Activated naive CD8-positive, alpha-beta T cell treated with anti-CD3 and anti-CD28 coated beads, Interleukin-2, amount 50 U/mL, for 24 hours (primary cell): ENCODE data around the gene SMC5.
A peak's percentile ranks its signal among the peaks of the same experiment; 100 is the strongest.
"Not testable (repeated sequence)": the region's sequence is repeated elsewhere in the genome, so short reads cannot be mapped to it uniquely, and the experiment has no call there.

Experiments used
- ATAC-seq: fragments of 150-1000 bp; cut with Tn5 transposase; one replicate; pipeline ENCODE4 v1.10.0; 2021
- DNase-seq: peaks from one replicate; pipeline ENCODE4 v3.0.0; 2021
- H3K27ac Mint-ChIP-seq: one replicate; pipeline ENCODE4 v1.8.0; 2021; ENCODE audit warnings: mild to moderate bottlenecking, mixed read lengths
- H3K27me3 Mint-ChIP-seq: one replicate; pipeline ENCODE4 v1.8.0; 2021; ENCODE audit warnings: mixed read lengths
- H3K36me3 Mint-ChIP-seq: one replicate; pipeline ENCODE4 v1.8.0; 2021; ENCODE audit warnings: low read depth, mixed read lengths
- H3K4me1 Mint-ChIP-seq: one replicate; pipeline ENCODE4 v1.8.0; 2021; ENCODE audit warnings: mixed read lengths
- H3K4me3 Mint-ChIP-seq: one replicate; pipeline ENCODE4 v1.8.0; 2021; ENCODE audit warnings: mild to moderate bottlenecking, moderate library complexity, mixed read lengths
- H3K9me3 Mint-ChIP-seq: one replicate; pipeline ENCODE4 v1.8.0; 2021; ENCODE audit warnings: mixed read lengths

Gene SMC5

DNA sequence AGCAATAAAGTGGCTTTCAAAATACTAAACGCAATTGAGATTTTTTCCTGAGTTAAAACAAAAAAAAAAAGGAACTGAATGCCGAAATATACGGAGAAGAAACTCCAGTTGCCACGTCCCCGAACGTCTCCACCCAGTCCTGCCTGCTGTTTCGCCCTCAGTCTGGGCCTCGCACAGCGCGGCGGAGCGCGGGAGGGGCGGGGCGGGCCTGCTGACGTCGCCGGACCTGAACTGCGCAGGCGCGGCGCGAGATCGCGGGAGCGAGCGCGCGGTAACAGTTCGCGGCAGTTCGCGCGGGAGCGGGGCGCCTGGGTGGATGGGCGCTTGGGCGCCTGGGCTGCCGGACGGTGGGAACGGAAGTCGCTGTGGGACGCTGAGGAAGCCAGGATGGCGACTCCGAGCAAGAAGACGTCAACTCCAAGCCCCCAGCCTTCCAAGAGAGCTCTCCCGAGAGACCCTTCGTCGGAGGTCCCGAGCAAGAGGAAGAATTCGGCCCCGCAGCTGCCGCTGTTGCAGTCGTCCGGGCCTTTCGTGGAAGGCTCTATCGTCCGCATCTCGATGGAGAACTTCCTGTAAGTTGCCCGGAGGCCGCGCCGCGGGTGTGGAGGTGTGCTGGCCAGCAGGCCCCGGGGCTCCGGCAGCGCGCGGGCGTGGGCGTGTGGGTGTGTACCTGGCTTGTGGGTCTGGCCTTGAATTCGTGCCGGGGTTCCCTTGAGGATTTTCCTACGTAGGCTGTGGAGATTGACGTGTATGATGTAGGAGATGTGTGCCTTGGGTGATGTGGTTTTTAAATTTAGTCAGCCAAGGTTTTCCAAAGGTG is at the start of gene SMC5:
TSS of gene SMC5 (plus strand) at position 287 of the 820 bp plus-strand sequence. CDS start at position 388, 101 bp downstream.
- peaks cover 66% of the 10 kb centered on the region for H3K4me1 Mint-ChIP-seq
- no peaks in the 10 kb centered on the region for H3K27me3 Mint-ChIP-seq
- peak within 1 kb of the TSS; percentile 94 for H3K4me3 Mint-ChIP-seq
- ATAC-seq (peak; percentile 88), DNase-seq (peak; percentile 90)
- peak within 1 kb of the TSS; percentile 93 for H3K27ac Mint-ChIP-seq
- no peaks in the 10 kb centered on the region for H3K9me3 Mint-ChIP-seq
- peaks cover 39% of the 10 kb centered on the region for H3K36me3 Mint-ChIP-seq

DNA sequence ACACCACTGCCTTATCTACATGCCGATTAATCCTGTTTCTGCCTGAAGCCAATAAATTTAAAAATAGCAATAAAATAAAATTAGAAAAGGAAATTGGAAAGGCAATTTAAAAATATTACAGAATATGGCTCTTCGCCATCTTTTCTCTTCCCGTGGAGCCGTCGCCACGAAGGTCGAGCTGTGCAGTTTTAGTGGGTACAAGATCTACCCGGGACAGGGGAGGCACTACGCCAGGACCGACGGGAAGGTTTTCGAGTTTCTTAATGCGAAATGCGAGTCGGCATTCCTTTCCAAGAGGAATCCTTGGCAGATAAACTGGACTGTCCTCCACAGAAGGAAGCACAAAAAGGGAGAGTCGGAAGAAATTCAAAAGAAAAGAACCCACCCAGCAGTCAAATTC is 41.7 kb upstream of the SMC5 start:
- Mint-ChIP-seq H3K9me3 (peaks cover 15% of the 10 kb centered on the region), H3K4me3 (no peak overlapping the region), H3K4me1 (no peaks in the 10 kb centered on the region), H3K27ac (no peak overlapping the region), H3K36me3 (peaks cover 25% of the 10 kb centered on the region), H3K27me3 (no peaks in the 10 kb centered on the region)
- DNase-seq (no peak), ATAC-seq (no peak)

DNA sequence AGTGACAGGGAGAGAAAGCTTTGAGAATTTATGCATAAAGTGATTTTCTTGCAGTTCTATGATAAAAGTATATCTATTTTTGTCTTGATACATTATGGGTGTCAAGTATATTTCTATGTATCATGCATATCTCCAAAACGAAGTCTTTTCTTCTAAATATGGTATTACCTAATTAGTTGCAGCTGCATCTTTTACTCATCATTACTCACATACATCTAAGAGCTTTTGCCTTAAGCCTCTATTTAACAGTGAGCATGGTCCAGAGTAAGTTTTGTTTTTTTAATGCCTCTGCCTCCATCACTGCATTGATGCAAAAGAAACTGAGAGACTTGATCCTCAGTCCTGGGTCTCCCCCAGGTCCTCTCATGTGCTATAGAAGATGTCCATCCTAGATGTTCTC is 40.0 kb upstream of the SMC5 start:
- DNase-seq = no peak
- Mint-ChIP-seq H3K36me3 (peaks cover 17% of the 10 kb centered on the region), H3K27ac (no peak overlapping the region), H3K4me3 (no peak overlapping the region), H3K9me3 (peaks cover 10% of the 10 kb centered on the region), H3K4me1 (no peaks in the 10 kb centered on the region), H3K27me3 (no peaks in the 10 kb centered on the region)
- no peak for ATAC-seq

DNA sequence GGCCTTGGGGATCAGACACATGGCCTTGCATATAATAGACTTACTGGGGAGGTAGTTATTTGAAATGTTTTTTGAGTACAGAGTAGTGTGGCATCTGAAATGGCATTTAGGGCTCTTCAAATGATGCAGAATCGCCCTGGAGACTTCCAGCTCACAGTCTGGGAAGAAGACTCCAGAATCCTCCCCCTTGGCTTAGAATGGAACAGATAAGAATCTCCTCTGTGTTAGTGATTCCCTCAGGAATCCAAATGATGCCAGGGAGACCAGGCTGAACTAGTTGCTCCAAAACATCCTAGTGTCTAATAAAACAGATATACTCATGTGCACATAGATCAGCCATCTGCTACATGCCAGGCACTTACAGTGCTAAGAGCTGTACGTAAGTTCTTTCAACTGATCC is 38.6 kb upstream of the SMC5 start:
- no peaks in the 10 kb centered on the region for H3K4me1 Mint-ChIP-seq
- ATAC-seq (no peak), DNase-seq (no peak)
- no peak overlapping the region for H3K27ac Mint-ChIP-seq
- no peaks in the 10 kb centered on the region for H3K27me3 Mint-ChIP-seq
- H3K9me3 Mint-ChIP-seq = peaks cover 3% of the 10 kb centered on the region
- no peak overlapping the region for H3K4me3 Mint-ChIP-seq
- H3K36me3 Mint-ChIP-seq = peaks cover 5% of the 10 kb centered on the region

DNA sequence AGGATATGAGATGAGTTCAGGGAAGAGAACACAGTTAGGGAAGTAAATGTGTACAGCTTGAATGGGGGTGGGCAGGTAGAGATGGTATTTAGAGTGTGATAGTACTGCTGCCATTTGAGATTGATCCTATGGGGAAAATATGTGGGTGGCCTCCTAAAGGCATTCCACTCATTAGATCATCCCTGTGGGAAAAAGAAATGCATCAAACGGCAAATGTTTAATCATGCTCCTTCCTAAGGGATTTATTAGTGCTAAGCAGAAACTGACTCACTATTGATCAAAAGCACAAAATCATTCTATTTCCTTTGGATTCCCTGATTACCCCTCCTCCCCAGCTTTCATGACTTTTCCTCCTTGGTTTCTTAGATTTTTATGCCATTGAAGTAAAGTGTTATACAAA is 36.4 kb upstream of the SMC5 start:
- DNase-seq (no peak), ATAC-seq (no peak)
- no peak overlapping the region for H3K27ac Mint-ChIP-seq
- H3K4me3 Mint-ChIP-seq = no peak overlapping the region
- H3K4me1 Mint-ChIP-seq = no peaks in the 10 kb centered on the region
- H3K27me3 Mint-ChIP-seq = no peaks in the 10 kb centered on the region
- H3K9me3 Mint-ChIP-seq = no peaks in the 10 kb centered on the region
- peaks cover 2% of the 10 kb centered on the region for H3K36me3 Mint-ChIP-seq

DNA sequence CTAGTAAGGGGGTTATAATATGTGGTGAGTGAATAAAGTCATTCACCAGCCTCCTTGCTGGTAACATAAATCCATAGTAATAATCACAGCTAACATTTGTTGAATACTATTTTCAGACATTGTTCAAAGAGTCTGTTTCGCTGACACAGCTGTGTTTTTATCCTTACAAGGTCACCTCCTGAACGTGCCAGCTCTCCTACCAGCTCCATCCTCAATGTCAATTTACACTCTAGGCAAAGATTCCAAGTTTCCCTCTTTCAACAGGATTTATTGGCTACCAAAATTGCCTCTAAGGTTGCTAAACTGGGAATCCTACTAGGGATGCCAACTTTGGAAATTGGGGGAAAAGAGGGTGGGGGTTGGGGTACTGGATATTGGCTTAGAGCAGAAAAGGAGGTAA is 30.7 kb upstream of the SMC5 start:
- H3K27me3 Mint-ChIP-seq = no peaks in the 10 kb centered on the region
- DNase-seq = no peak
- ATAC-seq = no peak
- no peaks in the 10 kb centered on the region for H3K36me3 Mint-ChIP-seq
- no peaks in the 10 kb centered on the region for H3K9me3 Mint-ChIP-seq
- no peaks in the 10 kb centered on the region for H3K4me1 Mint-ChIP-seq
- H3K27ac Mint-ChIP-seq = no peak overlapping the region
- H3K4me3 Mint-ChIP-seq = no peak overlapping the region

DNA sequence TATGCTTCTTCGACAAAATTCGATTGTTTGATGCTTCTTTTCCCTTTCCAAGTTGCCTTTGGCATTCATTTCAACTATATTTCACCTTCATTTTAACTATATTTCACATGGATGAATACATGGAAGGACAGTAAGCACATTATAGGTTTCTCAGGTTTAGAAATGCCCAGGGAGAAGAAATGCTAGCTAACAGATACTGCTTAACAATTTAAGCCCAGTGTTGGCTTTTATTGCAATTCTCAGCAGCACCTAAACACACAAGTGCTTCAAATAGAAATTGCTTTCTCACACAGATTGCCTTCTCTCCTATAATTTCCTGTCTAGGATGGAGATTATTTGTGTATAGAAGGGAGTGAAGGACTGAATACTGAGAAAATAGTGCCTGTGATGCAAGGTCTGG is 30.2 kb upstream of the SMC5 start:
- Mint-ChIP-seq H3K9me3 (peaks cover under 1% of the 10 kb centered on the region), H3K4me1 (no peaks in the 10 kb centered on the region), H3K36me3 (no peaks in the 10 kb centered on the region), H3K4me3 (no peak overlapping the region), H3K27me3 (no peaks in the 10 kb centered on the region), H3K27ac (no peak overlapping the region)
- ATAC-seq (no peak), DNase-seq (no peak)

DNA sequence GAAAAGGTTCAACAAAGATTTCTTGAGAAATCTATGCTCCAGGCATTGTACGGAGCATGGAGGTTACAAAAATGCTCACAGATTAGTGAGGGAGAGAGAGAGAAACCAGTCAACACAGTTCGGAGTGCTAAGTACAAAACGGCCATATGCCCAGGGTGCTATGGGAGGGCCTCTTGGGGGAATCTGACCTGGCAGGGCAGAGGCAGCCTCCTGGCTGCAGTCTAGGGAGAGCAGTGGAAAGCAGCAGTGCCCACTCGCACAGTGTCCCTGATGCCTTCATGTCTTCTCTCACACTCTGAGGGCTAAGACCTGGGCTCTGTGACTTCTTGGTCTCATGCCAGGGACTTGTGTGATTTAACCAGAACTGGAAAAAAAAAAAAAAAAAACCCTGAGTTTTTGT is 29.8 kb upstream of the SMC5 start:
- Mint-ChIP-seq H3K27ac (no peak overlapping the region), H3K27me3 (no peaks in the 10 kb centered on the region), H3K4me3 (no peak overlapping the region), H3K36me3 (no peaks in the 10 kb centered on the region), H3K9me3 (peaks cover 4% of the 10 kb centered on the region), H3K4me1 (no peaks in the 10 kb centered on the region)
- DNase-seq (no peak), ATAC-seq (no peak)

DNA sequence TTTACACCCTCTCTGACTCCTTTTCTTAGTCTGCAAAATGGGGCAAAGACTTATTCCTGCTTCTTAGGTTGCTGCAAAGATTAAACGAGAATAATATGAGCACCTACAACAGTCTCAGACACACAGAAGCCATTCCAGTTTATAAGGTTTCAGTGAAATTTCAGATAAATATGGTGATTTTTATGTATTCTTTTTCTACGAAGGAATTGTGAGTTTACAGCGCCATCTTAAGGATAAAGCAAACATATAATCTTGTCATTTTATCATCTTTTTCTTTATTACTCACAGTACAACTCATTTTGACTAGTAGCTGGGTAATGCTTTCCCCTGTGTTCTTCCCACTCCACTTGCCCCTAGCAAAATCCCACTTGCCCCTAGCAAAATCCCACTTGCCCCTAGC is 29.2 kb upstream of the SMC5 start:
- Mint-ChIP-seq H3K36me3 (no peaks in the 10 kb centered on the region), H3K27ac (no peak overlapping the region), H3K4me3 (no peak overlapping the region), H3K9me3 (peaks cover 4% of the 10 kb centered on the region), H3K27me3 (no peaks in the 10 kb centered on the region), H3K4me1 (no peaks in the 10 kb centered on the region)
- no peak for ATAC-seq
- no peak for DNase-seq

DNA sequence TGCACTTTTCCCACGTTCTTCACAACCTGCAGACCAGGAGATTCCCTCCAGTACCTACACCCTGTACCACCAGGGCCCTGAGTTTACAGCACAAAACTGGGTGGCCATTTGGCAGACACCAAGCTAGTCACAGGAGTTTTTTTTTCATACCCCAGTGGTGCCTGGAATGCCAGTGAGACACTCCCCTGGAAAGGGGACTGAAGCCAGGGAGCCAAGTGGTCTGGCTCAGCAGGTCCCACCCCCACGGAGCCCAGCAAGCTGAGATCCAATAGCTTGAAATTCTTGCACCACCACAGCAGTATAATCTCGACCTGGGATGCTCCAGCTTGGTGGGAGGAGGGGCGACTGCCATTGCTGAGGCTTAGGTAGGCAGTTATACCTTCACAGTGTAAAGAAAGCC is 26.3 kb upstream of the SMC5 start:
- no peak overlapping the region for H3K27ac Mint-ChIP-seq
- peaks cover 6% of the 10 kb centered on the region for H3K36me3 Mint-ChIP-seq

DNA sequence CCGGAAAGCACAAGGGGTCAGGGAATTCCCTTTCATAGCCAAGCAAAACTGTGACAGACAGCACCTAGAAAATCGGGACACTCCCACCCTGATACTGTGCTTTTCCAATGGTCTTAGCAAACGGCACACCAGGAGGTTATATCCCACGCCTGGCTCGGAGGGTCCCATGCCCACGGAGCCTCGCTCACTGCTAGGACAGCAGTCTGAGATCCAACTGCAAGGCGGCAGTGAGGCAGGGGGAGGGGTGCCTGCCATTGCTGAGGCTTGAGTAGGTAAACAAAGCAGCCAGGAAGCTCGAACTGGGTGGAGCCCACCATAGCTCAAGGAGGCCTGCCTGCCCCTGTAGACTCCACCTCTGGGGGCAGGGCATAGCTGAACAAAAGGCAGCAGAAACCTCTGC is 24.6 kb upstream of the SMC5 start:
- not testable (repeated sequence) for H3K27me3 Mint-ChIP-seq, ATAC-seq, H3K4me3 Mint-ChIP-seq, H3K27ac Mint-ChIP-seq, H3K36me3 Mint-ChIP-seq, DNase-seq, H3K4me1 Mint-ChIP-seq
- peaks cover 18% of the 10 kb centered on the region for H3K9me3 Mint-ChIP-seq

More for the DNA sequence above, 26.3 kb upstream of the SMC5 start:
- H3K4me1 Mint-ChIP-seq = no peaks in the 10 kb centered on the region
- H3K4me3 Mint-ChIP-seq = no peak overlapping the region
- H3K9me3 Mint-ChIP-seq = peaks cover 18% of the 10 kb centered on the region
- no peaks in the 10 kb centered on the region for H3K27me3 Mint-ChIP-seq
- DNase-seq (no peak), ATAC-seq (no peak)

DNA sequence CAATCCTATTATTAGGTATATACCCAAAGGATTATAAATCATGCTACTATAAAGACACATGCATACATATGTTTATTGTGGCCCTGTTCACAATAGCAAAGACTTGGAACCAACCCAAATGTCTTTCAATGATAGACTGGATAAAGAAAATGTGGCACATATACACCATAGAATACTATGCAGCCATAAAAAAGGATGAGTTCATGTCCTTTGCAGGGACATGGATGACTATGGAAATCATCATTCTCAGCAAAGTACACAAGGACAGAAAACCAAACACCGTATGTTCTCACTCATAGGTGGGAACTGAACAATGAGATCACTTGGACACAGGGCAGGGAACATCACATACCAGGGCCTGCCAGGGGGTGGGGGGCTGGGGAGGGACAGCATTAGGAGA is 12.8 kb upstream of the SMC5 start:
- H3K36me3 Mint-ChIP-seq, ATAC-seq, H3K27me3 Mint-ChIP-seq, H3K4me3 Mint-ChIP-seq, H3K4me1 Mint-ChIP-seq, H3K27ac Mint-ChIP-seq, H3K9me3 Mint-ChIP-seq, DNase-seq: not testable (repeated sequence)

DNA sequence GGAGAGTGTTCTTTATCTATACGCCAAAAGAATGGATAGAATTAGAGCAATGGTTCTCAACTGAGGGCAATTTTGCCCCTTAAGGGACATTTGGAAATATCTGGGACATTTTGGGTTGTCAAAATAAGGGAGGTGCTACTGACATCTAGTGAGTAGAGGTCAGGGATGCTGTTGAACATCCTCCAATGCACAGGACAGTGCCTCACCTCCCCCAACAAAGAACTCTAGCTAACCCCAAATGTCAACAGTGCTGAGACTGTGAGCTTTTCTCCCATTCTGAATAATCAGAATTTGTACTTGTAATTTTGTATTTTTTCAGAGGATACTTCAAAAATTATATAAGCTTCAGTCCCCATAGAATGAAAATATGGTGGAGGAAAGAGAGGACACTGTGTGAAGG is 8.6 kb upstream of the SMC5 start:
- no peak for DNase-seq
- Mint-ChIP-seq H3K4me1 (no peaks in the 10 kb centered on the region), H3K36me3 (no peaks in the 10 kb centered on the region), H3K27ac (no peak overlapping the region), H3K4me3 (no peak overlapping the region), H3K27me3 (peaks cover 2% of the 10 kb centered on the region), H3K9me3 (no peaks in the 10 kb centered on the region)
- no peak for ATAC-seq

DNA sequence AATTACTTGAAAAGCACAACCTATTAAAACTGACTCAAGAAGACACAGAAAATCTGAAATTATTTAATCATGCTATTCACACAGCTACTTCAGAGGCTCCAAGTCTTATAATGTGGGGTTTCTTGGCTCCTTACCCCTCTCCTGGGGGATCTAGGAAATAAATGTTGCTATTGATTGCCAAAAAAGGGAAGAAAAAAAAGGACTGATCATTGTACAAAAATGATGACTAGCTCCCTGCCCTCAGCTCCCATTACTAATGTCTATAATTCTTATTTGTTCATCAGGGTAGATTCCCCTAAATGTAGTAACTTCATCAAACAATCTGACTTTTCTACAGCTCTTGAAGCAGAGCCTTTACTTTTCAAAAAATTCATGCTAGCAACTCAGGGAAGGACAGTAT is 3.3 kb upstream of the SMC5 start:
- H3K4me1 Mint-ChIP-seq = peaks cover 37% of the 10 kb centered on the region
- no peak overlapping the region for H3K27ac Mint-ChIP-seq
- H3K27me3 Mint-ChIP-seq = no peaks in the 10 kb centered on the region
- H3K36me3 Mint-ChIP-seq = peaks cover 13% of the 10 kb centered on the region
- ATAC-seq (no peak), DNase-seq (no peak)
- H3K4me3 Mint-ChIP-seq = no peak overlapping the region
- H3K9me3 Mint-ChIP-seq = no peaks in the 10 kb centered on the region

DNA sequence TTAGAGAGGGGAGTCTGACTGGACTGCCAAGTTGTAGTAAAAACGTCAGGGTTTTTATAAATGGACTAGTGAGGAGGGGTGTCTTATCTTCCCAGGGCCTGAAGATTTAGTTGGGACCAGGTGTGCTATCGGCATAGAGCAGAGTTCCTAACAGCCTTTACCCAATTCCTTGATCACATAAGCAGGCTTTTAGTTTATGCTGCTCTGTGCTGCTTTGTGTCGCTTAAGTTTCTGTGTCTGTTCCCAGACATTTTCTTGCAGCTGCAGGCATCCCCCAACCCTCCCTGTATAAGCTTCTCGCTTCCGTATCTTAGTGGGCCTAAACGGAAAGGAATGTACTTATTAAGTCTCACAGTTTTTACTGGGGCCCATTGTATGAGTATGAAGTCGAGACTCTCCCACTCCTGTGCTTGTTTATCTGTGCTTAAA is 2.6 kb upstream of the SMC5 start:
- ATAC-seq (no peak), DNase-seq (no peak)
- H3K4me3 Mint-ChIP-seq = no peak overlapping the region

DNA sequence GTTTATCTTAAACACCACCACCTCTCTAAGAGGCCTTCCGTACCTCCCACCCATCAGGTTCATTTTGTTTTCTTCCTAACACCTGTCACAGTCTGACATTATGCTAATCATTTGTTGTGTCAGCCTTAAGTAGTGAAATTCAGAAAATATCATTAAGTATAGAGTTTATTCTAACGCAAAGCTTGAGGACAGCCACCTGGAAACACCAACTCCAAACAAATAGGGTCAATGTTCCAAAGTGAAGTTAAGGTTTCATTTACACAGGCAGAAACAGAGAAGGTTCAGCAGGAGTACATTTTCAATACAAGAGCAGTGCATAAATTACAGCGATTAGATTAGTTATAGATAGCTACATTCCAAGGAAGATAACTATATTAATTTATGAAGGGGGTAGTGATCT is 1.3 kb upstream of the SMC5 start:
- H3K4me1 Mint-ChIP-seq = peaks cover 57% of the 10 kb centered on the region
- H3K36me3 Mint-ChIP-seq = peaks cover 33% of the 10 kb centered on the region
- H3K4me3 Mint-ChIP-seq = peak overlapping the region; percentile 94
- H3K27ac Mint-ChIP-seq = peak overlapping the region; percentile 93
- DNase-seq (no peak), ATAC-seq (no peak)
- no peaks in the 10 kb centered on the region for H3K9me3 Mint-ChIP-seq
- H3K27me3 Mint-ChIP-seq = no peaks in the 10 kb centered on the region

More for the DNA sequence above, 2.6 kb upstream of the SMC5 start:
- no peaks in the 10 kb centered on the region for H3K27me3 Mint-ChIP-seq
- H3K36me3 Mint-ChIP-seq = peaks cover 20% of the 10 kb centered on the region
- H3K27ac Mint-ChIP-seq = no peak overlapping the region
- H3K9me3 Mint-ChIP-seq = no peaks in the 10 kb centered on the region
- peaks cover 44% of the 10 kb centered on the region for H3K4me1 Mint-ChIP-seq
